Panc1 (cell line): ENCODE data around the gene PNPT1.

ENCODE experiments used
- CTCF ChIP-seq: fragments of 450-650 bp; IDR thresholded peaks from 2 replicates; pipeline ENCODE4 v1.5.1; 2017; ENCODE audit warnings: mild to moderate bottlenecking
- POLR2AphosphoS5 ChIP-seq: IDR thresholded peaks from 2 replicates; pipeline ENCODE4 v1.6.1; 2012; ENCODE audit warnings: mild to moderate bottlenecking, low read depth, low read length, moderate library complexity
- REST ChIP-seq, 2 experiments: IDR thresholded peaks; 2 replicates each; pipeline ENCODE4 v1.6.1; 2011 to 2012; ENCODE audit warnings: low read depth in 2 of 2, control low read depth in 1 of 2, low read length in 1 of 2, mild to moderate bottlenecking in 1 of 2, moderate library complexity in 1 of 2; ENCODE audit not compliant: insufficient read depth in 1 of 2

GRCh38 chr2:55590810-55591440, 102.7 kb downstream of the PNPT1 start:
- TF ChIP-seq CTCF = no peak
- TF ChIP-seq POLR2AphosphoS5 = no peak
- no peak for TF ChIP-seq REST (IDR thresholded peaks at IDR 0.05; ENCODE audit: insufficient read depth in 1 of 2, low read depth in 2 of 2, low read length in 1 of 2)
